Neural progenitor cell (in vitro differentiated cells): ENCODE measurements around the gene POLR3A. TPM values are rescaled to one million over a fixed set of nuclear protein-coding genes. Genes with fewer than 3 reads are reported as not detected.

Experiments
- DNase-seq: peaks from one replicate; pipeline ENCODE4 v3.0.0-alpha.2; 2016; ENCODE audit warnings: low spot score
- H2AFZ ChIP-seq: fragments of 200-600 bp; sonication (generic); replicated peaks from 2 replicates; pipeline ENCODE4 v1.6.1; 2016; ENCODE audit warnings: antibody characterized with exemption
- H3F3A ChIP-seq: fragments of 200-600 bp; sonication (generic); 2 replicates; pipeline ENCODE4 v1.6.1; 2016; ENCODE audit warnings: antibody characterized with exemption, low read depth
- H3K27ac ChIP-seq: fragments of 200-600 bp; sonication (generic); 2 replicates; pipeline ENCODE4 v1.5.1; 2016; ENCODE audit warnings: mild to moderate bottlenecking
- H3K27me3 ChIP-seq: fragments of 200-600 bp; sonication (generic); 2 replicates; pipeline ENCODE4 v1.6.1; 2016; ENCODE audit warnings: mild to moderate bottlenecking, moderate library complexity
- H3K36me3 ChIP-seq: fragments of 200-600 bp; sonication (generic); 2 replicates; pipeline ENCODE4 v1.5.1; 2016
- H3K4me1 ChIP-seq: fragments of 200-600 bp; sonication (generic); 2 replicates; pipeline ENCODE4 v1.6.1; 2016; ENCODE audit warnings: mixed run types
- H3K4me2 ChIP-seq: fragments of 200-600 bp; sonication (generic); 2 replicates; pipeline ENCODE4 v1.6.1; 2016
- H3K4me3 ChIP-seq: fragments of 200-600 bp; sonication (generic); 2 replicates; pipeline ENCODE4 v1.5.1; 2016
- H3K79me2 ChIP-seq: fragments of 200-600 bp; sonication (generic); 2 replicates; pipeline ENCODE4 v1.6.1; 2016; ENCODE audit warnings: low read depth
- H3K9ac ChIP-seq: fragments of 200-600 bp; sonication (generic); 2 replicates; pipeline ENCODE4 v1.6.1; 2016
- H3K9me3 ChIP-seq: fragments of 200-600 bp; sonication (generic); 2 replicates; pipeline ENCODE4 v1.5.1; 2016; ENCODE audit warnings: low read depth
- H4K20me1 ChIP-seq: fragments of 200-600 bp; sonication (generic); 2 replicates; pipeline ENCODE4 v1.6.1; 2016; ENCODE audit warnings: low read depth
- H3K27ac Mint-ChIP-seq: 3 replicates; pipeline ENCODE4 v1.8.0; 2021; ENCODE audit warnings: mixed read lengths
- H3K27me3 Mint-ChIP-seq: 2 replicates; pipeline ENCODE4 v1.8.0; 2022; ENCODE audit warnings: low read depth, mild to moderate bottlenecking, inconsistent platforms, moderate library complexity, mixed read lengths; ENCODE audit not compliant: insufficient read depth
- H3K36me3 Mint-ChIP-seq: 3 replicates; pipeline ENCODE4 v1.8.0; 2021; ENCODE audit warnings: mixed read lengths
- H3K4me1 Mint-ChIP-seq: 3 replicates; pipeline ENCODE4 v1.8.0; 2021; ENCODE audit warnings: mixed read lengths
- H3K4me3 Mint-ChIP-seq: 3 replicates; pipeline ENCODE4 v1.8.0; 2021; ENCODE audit warnings: mild to moderate bottlenecking, moderate library complexity, mixed read lengths
- H3K9me3 Mint-ChIP-seq: 3 replicates; pipeline ENCODE4 v1.8.0; 2020; ENCODE audit warnings: mixed read lengths
- CTCF ChIP-seq: fragments of 200-600 bp; sonication (generic); IDR thresholded peaks from 2 replicates; pipeline ENCODE4 v1.5.1; 2017; ENCODE audit warnings: antibody characterized with exemption, mild to moderate bottlenecking
- EZH2 ChIP-seq: fragments of 200-600 bp; sonication (generic); IDR thresholded peaks from 2 replicates; pipeline ENCODE4 v1.6.1; 2017; ENCODE audit warnings: antibody characterized with exemption, mild to moderate bottlenecking, moderate library complexity
- EZH2phosphoT487 ChIP-seq: fragments of 200-600 bp; sonication (generic); IDR thresholded peaks from 2 replicates; pipeline ENCODE4 v1.6.1; 2017; ENCODE audit warnings: antibody characterized with exemption
- total RNA-seq: library from RNA; depleted of rRNA; stranded (reverse); fragments of >200 nt; gene quantifications from 2 replicates; pipeline ENCODE4 v1.2.3, GENCODE V29; 2015; ENCODE audit warnings: low replicate concordance

Gene POLR3A
- total RNA-seq, 1 donor from 2014 or later: 16.0 TPM

- no peak overlapping the region for H3K4me2 ChIP-seq
- no peaks in the 10 kb centered on the region for H3F3A ChIP-seq
- no peaks in the 10 kb centered on the region for H3K9me3 ChIP-seq
- peaks cover 43% of the 10 kb centered on the region for H3K36me3 Mint-ChIP-seq
- H3K4me3 ChIP-seq: no peak overlapping the region
- H3K27me3 ChIP-seq: no peaks in the 10 kb centered on the region
- peaks cover 18% of the 10 kb centered on the region for H3K4me1 Mint-ChIP-seq
- no peaks in the 10 kb centered on the region for H4K20me1 ChIP-seq
- H3K79me2 ChIP-seq: no peaks in the 10 kb centered on the region
- no peaks in the 10 kb centered on the region for H3K36me3 ChIP-seq
- no peak for TF ChIP-seq EZH2
- TF ChIP-seq CTCF: no peak
- TF ChIP-seq EZH2phosphoT487: no peak
- H3K9ac ChIP-seq: no peak overlapping the region
- no peak for DNase-seq
- peaks cover 2% of the 10 kb centered on the region for H3K27me3 Mint-ChIP-seq
- H3K4me3 Mint-ChIP-seq: no peak overlapping the region
- peak overlapping the region; percentile 54 for H3K27ac Mint-ChIP-seq
- H3K9me3 Mint-ChIP-seq: no peaks in the 10 kb centered on the region
- H3K27ac ChIP-seq: no peak overlapping the region
- no peak overlapping the region for H2AFZ ChIP-seq
- no peaks in the 10 kb centered on the region for H3K4me1 ChIP-seq
These were observed 45.7 kb downstream of the POLR3A start for GRCh38 chr10:77983384-77984341.

GRCh38 chr10:77981281-77981680 is 48.0 kb downstream of the POLR3A start:
- no peaks in the 10 kb centered on the region for H3F3A ChIP-seq
- H3K9me3 ChIP-seq: no peaks in the 10 kb centered on the region
- H3K4me3 Mint-ChIP-seq: no peak overlapping the region
- no peaks in the 10 kb centered on the region for H4K20me1 ChIP-seq
- DNase-seq: no peak
- H3K36me3 ChIP-seq: no peaks in the 10 kb centered on the region
- H3K27me3 Mint-ChIP-seq: no peaks in the 10 kb centered on the region
- peaks cover 18% of the 10 kb centered on the region for H3K4me1 Mint-ChIP-seq
- H2AFZ ChIP-seq: no peak overlapping the region
- no peak overlapping the region for H3K4me3 ChIP-seq
- H3K9me3 Mint-ChIP-seq: no peaks in the 10 kb centered on the region
- H3K36me3 Mint-ChIP-seq: peaks cover 45% of the 10 kb centered on the region
- no peaks in the 10 kb centered on the region for H3K4me1 ChIP-seq
- H3K27ac ChIP-seq: no peak overlapping the region
- H3K79me2 ChIP-seq: no peaks in the 10 kb centered on the region
- H3K27ac Mint-ChIP-seq: no peak overlapping the region
- TF ChIP-seq EZH2 (no peak), CTCF (no peak), EZH2phosphoT487 (no peak)
- no peak overlapping the region for H3K4me2 ChIP-seq
- no peaks in the 10 kb centered on the region for H3K27me3 ChIP-seq
- H3K9ac ChIP-seq: no peak overlapping the region

- H3K9ac ChIP-seq: no peak overlapping the region
- no peaks in the 10 kb centered on the region for H3K36me3 ChIP-seq
- Mint-ChIP-seq H3K36me3 (peaks cover 43% of the 10 kb centered on the region), H3K27me3 (no peaks in the 10 kb centered on the region), H3K4me1 (peaks cover 8% of the 10 kb centered on the region), H3K9me3 (no peaks in the 10 kb centered on the region), H3K4me3 (no peak overlapping the region), H3K27ac (no peak overlapping the region)
- no peak overlapping the region for H3K4me2 ChIP-seq
- no peak overlapping the region for H3K27ac ChIP-seq
- TF ChIP-seq EZH2phosphoT487 (no peak), CTCF (no peak), EZH2 (no peak)
- no peaks in the 10 kb centered on the region for H3K4me1 ChIP-seq
- H4K20me1 ChIP-seq: peaks cover 7% of the 10 kb centered on the region
- H3K9me3 ChIP-seq: no peaks in the 10 kb centered on the region
- no peaks in the 10 kb centered on the region for H3K79me2 ChIP-seq
- DNase-seq: no peak
- H3F3A ChIP-seq: peaks cover 7% of the 10 kb centered on the region
- H3K27me3 ChIP-seq: no peaks in the 10 kb centered on the region
- no peak overlapping the region for H2AFZ ChIP-seq
- H3K4me3 ChIP-seq: no peak overlapping the region
These were observed 50.1 kb downstream of the POLR3A start for GRCh38 chr10:77979221-77979620.
